Left ventricle myocardium superior (tissue), 1 donor: Measurements from ENCODE around the gene DOCK9. TPM values are rescaled to one million over a fixed set of nuclear protein-coding genes. Genes with fewer than 3 reads are reported as not detected.

Experiments
- ATAC-seq: fragments of 200-7000 bp; cut with Tn5 transposase; one replicate; pipeline ENCODE4 v1.9.1; 2020; ENCODE audit warnings: mild to moderate bottlenecking, moderate library complexity
- DNase-seq: peaks from one replicate; pipeline ENCODE4 v3.0.0-alpha.2; 2020
- intact Hi-C: fragments of 100-400 bp; cut with micrococcal nuclease; formaldehyde crosslinking; loops from one replicate; pipeline ENCODE4 v1.11.0; 2022
- total RNA-seq: library from RNA; stranded (reverse); fragmentation: NEBNext Ultra II Directional; extraction: Animal tissue kit (Norgen Biotek cat#: 25700); gene quantifications from one replicate; pipeline ENCODE4 v1.2.1, GENCODE V29; 2021
- donor health status: DM: no; HTN: yes; CAD: no; lungs with severe emphysema.

DOCK9 gene
- total RNA-seq, 1 donor from 2014 or later, result 39.6 TPM

DNA sequence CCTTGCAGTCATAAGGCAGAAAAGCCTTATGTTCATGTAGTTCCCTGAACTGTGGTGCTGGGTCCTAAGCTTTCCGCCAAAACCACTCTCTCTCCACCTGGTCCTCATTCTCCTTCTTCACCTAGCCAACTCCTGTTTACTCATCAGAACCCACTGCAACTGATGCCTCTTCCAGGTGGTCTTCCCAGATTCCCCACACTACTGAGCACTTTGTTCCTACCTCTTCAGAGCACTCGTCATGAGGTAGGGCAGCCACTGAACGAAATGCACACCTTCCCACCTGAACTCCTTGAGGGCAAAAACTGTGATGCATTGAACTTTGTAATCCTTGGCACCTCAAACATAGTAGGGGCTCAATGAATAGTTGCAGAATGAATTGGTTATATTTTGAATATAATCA lies 100.4 kb downstream of the DOCK9 start:
- DNase-seq (no peak), ATAC-seq (no peak)
- intact Hi-C loops, result no loop called here

DNA sequence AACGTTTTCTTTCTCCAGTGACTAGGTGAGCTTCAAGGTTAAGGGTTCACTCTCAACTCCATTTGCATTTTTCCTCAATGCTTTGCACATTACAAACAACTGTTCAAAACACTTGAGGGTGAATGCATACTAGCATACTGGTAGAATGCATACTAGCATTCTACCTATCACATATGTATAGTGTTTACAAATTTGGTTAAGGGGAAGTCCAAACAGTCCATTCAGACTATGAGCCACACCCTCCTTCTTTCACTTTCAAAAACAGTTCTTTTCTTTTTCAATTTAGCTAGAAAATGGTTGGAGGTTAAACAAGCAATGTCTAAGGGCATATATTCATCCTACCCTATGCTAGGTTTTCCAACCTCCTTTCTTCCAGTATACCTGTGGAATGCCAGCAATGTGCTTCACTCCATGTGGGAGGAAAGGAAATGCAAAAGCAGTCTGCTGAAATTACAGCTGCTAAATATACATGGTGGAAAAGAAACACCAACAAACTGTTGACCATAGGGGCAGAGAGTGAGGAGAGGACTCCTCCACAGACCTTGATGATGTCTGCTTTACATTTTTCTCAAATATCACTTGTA lies 102.6 kb downstream of the DOCK9 start:
- no peak for ATAC-seq
- intact Hi-C loops, result no loop called here
- DNase-seq, result no peak

DNA sequence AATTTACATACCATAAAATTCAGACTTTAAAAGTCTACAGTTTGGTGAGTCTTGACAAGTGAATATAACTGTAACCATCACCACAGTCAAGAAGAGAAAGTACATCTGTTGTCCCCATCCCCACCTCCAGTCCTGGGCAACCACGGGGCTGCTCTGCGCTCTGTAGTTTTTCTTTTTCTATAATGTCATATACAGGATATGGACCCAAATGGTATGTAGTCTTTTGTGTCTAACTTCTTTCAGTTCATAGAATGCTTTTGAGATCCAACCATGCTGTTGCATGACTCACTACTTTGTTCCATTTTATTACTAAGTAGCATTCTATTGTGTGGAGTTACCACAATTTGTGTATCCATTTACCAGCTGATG lies 103.9 kb downstream of the DOCK9 start:
- intact Hi-C loops, result no loop called here
- DNase-seq (no peak), ATAC-seq (no peak)

DNA sequence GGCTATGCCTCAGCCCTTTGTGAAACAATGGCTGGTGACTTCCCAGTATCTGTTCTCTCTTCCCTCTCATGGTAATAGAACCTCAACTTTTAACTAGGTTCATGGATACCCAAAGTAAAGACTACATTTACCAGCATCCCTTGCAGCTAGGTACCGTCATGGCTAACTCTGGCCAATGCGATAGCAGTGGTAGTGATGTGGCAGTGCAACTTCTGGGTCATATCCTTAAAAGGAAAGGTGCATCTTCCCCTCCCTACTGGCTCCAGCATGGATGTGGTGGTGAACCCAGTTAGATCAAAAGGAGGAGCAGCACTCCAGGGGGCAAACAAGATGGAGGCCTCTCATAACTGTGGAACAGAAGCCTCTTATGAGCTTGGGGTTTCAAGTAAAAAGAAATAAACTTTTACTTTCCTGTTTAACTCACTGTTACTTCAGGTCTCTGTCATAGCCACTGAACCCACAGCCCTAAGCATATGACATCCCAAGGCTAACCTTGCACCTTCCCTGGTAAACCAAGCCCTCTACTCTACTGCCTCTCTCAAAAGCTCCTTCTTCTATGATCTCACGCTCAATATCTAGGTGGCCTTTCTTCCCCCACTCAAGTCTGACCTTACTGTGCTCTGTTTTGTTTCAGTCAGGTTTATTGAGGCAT lies 104.4 kb downstream of the DOCK9 start:
- ATAC-seq (no peak), DNase-seq (no peak)
- intact Hi-C loops, result no loop called here

DNA sequence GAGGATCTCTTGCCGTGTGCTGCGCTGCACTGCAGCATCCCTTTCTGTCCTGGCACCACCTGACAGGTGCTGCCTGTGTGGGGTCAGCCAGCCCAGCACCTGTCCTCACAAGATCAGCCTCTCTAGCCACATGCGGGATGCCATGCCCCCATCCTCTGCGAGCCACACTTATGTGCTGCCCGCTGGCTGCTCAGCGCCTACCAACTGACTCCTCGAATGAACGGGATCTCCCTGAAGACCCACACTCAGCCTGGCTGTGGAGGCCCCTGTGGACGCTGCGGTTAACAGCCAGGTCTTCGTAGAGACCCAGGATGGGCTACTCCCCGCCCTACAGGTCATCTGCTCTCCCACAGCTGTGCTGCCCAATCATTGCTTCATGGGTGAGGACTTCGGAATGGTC lies 106.1 kb downstream of the DOCK9 start:
- intact Hi-C loops, result no loop called here
- ATAC-seq (no peak), DNase-seq (no peak)

DNA sequence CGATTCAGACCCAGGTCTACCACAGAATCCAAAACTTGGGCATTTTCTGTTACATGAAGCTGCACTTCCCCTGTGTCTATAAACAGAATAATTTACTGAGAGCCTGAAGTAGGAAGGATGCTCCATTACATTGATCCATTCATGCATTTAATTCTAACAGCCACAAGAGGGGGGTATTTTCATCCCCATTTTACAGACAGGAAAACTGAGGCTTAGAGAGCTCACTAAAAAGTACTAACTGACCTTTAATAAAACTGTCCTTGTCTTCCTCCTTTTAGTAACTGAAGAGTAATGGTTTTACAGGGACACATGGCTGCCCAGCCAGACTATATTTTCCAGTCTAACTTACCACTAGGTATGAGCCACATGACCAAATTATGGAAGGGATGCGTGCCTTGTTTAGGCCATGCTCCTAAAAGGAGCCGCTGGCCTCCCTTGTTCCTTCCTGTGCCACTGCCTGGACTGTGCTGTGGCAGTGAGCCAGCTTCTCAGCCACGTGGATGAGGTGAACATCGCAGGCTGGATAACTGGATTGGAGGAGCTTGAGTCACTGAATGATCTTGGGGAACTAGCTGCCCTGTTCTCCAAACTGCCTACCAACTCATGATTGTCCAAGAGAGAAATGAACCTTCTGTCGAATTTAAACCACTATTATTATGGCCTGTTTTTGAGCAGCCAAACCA lies 108.3 kb downstream of the DOCK9 start:
- intact Hi-C loops, result no loop called here
- DNase-seq (peak; percentile 54), ATAC-seq (peak; percentile 61)

DNA sequence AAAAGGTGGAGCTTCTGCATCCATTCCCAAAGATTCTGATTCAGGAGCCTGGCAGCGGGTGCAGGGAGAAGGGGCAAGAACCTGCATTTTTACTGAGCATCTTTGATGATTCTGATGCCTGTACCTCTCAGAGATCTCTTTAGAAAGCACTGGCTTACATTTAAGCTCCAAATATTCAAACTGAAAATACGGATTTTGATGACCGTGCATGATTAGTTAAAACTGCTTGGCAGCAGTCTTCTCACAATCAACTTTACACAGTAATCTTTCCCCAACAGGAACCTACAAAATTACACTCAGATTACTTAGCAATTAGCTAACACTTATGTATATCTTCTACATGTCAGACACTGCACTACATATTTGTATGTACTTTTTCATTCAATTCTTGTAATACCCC lies 108.9 kb downstream of the DOCK9 start:
- no peak for DNase-seq
- intact Hi-C loops, result no loop called here
- ATAC-seq, result no peak

DNA sequence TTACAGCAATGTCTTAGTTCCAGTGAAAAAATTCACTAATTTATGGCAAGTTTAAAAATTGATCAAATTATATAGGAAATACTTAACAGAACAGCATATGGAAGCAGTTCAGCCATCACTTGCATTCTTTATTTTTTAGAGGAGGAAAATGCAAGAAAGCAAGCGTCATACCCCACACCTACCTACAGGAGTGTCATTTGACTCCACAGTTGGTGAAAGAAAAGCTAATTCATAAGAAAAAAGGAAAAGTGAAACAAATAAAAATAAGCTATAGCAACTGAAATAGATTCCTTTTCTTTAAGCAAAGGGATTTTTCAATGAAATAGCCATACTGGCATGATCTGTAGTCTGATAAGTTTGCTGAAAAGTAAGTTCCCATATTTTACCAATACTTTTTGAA lies 111.0 kb downstream of the DOCK9 start:
- intact Hi-C loops, result no loop called here
- ATAC-seq (no peak), DNase-seq (no peak)

DNA sequence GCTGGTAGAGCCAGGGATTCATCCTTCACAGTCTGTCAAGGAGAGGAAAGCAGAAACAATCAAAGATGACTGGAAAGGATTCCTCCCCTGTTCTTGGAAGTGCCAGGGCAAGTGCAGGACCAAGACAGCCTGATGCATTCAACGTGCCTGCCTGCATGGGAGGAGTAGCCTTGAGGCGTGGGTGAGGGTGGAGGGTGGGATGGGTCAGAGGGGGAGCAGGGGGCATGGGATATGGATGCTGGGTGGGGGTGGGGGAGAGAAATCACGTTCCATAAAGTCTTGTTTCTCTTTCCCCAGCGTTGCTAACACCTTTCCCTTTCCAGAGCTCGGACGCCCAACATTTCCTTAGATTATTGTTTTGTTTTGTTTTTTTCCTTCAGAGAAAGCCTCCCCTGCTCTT lies 117.4 kb downstream of the DOCK9 start:
- ATAC-seq, result no peak
- intact Hi-C loops, result no loop called here
- DNase-seq, result no peak

DNA sequence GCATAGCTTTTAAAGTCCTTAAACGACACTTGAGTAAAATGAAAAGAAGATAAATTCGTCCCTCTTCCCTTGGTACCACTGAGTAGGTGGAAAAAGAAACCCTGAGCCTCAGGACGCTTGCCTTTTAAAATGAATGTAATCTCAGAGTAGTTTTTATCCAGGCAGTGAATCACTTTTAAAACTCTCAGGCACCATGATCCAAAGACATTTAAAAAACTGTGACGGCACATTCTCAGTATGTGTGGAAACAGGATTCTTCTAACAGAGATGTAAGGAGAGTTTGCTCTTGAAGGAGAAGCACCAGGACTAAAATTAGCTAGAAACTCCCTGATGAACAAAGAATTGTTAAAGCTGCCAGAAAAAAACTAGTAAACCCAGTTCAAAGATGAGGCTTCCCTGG lies 119.7 kb downstream of the DOCK9 start:
- no peak for DNase-seq
- intact Hi-C loops, result no loop called here
- no peak for ATAC-seq

DNA sequence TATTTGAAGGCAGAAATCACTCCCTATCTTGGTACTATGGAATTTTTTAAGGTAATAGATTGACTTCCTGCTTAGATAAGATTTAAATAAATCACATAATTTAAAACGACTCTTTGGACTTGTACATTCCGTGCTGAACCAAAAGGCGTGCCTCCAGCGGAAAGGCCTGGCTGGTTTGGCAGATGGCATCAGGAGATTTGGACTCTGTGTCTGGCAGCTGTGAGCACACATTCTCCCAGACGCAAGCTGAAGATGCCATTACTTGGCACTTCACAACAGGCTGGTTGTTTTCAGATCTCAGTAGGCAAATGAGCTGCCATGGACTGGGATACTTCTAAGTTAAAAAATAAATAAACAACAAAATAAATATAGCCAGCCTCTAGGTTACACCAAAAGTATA lies 120.9 kb downstream of the DOCK9 start:
- no peak for ATAC-seq
- DNase-seq, result no peak
- intact Hi-C loops, result no loop called here

DNA sequence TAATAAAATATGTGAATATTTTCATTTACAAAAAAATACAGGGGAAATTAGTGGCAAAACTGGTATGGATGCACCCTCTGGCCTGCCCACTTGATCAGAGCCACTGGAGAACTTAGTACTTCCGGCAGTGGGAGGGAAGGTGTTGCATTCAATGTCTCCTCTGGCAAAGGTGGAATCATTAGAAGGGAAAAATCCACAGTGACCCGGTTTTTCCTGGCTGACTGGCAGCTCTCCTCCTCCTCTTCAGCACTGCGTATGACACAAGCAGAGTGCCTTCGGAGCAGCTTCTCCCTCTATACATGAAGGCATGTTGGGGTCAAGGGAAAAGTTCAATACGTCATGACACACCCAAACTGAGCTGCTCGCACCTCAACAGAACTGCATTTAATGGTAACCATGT lies 123.4 kb downstream of the DOCK9 start:
- no peak for ATAC-seq
- intact Hi-C loops, result no loop called here
- DNase-seq, result no peak

DNA sequence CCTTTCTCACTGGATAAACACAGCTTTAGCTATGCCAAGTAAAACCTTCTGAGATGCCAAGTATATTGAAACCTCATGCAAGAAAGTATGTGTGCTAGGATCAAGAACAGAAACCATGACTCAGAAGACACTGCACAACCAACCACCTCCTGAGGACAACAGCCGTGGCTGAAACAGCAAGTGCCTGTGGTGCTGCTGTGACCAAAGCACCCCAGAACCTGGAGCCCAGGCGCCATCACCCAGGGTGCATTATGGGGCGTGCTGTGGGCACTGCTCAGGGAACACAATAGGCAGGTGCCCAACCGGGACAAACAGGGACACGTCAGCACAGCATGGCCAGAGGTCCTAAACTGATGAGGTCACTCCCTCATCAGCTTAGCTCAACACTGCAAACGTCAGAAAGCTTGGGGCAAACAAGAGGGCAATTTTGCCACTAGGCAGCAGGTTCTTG lies 124.1 kb downstream of the DOCK9 start:
- DNase-seq (no peak), ATAC-seq (no peak)
- intact Hi-C loops, result no loop called here

DNA sequence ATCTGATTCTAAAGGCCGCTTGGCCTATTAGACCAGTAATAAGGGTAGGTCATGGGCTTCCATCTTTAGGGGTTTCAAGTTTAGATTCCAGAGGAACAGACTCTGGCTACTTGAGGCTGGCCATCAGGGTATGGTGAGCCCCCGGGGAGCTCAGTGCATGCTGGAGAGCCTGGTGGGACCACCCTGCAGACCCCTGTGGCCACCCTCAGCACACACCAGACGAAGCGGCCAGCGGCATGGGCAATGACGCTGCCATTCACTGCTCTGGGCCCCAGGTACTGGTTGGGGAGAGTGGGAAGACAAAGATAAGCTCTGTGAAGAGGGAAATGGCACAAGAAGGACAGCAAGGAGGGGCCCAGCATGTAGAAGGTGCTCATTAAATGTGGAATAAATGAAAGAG lies 126.6 kb downstream of the DOCK9 start:
- intact Hi-C loops, result no loop called here
- ATAC-seq (no peak), DNase-seq (no peak)

DNA sequence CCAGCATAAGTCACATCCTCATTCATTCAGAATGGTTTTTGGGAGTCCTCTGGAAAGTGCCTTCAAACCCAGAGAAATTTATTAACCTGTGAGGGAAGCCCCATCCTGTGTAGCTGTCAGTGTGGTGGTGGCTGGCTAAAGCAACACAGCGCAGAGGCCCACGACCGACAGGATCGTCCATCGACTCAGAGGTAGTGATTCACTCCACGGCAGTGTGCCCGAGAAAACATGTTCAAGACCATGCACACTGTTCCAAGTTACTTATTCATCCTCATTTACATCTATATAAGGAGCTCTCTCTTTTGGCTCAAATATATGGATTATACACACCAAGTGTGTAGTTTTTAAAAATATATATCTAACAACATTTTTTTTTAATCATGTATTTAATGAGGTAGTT lies 129.1 kb downstream of the DOCK9 start:
- DNase-seq (no peak), ATAC-seq (no peak)
- intact Hi-C loops, result no loop called here

DNA sequence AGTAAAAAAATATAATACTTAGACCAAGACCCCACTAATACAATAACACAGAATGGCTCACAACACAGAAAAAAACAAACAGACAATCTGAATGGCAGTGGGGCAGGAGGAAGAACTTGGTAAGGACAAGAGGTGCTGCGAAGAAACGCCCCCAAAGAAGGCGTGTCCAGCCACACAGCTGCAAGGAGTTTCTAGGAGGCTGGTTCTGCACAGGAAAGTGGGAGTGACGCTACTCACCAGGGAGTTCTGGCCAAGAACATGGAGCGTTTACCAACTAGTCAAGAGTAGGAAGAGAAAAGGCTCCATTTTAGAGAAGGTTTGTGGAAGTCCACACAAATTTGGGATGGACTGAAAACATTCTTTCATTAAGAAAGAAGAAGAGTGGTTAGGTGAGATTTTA lies 130.1 kb downstream of the DOCK9 start:
- intact Hi-C loops, result no loop called here
- DNase-seq, result no peak
- ATAC-seq, result peak; percentile 54

DNA sequence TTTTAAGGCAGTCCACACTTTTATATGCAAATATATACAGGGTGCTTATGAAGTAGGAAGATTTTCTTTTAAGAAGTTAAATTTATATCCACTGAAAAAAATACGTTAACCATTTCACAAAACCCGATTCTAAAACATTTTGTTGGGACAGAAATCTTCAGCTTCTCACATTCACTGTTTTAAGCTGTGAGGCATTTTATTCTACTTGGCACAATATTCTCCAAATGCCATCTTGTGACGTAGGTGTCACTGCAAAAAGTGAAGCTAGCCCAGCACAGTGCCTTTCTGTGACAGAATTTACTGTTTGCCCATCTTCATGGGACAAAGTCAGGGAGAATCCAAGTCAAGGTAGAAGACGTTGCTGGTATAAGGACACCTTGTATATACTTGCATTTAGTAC lies 130.9 kb downstream of the DOCK9 start:
- ATAC-seq (no peak), DNase-seq (no peak)
- intact Hi-C loops, result no loop called here

DNA sequence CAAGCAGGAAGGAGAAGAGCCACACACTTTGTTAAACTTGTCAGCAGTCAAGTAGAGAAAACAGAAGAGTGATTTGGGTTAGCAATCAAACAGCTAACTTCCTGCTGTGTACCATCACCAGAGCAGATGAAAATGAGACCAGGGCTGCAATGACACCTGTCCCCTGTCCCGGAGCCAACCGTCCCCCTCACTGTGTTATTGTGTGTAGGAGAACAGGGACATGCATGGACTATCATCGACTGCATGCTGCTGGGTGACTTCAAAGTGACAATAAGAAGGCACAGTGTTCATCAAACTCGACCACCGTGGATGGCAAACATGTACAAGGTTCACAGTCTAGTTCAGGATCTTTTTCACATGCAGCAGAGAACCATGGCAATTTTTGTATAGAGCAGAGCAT lies 131.3 kb downstream of the DOCK9 start:
- DNase-seq (no peak), ATAC-seq (no peak)
- intact Hi-C loops, result no loop called here

DNA sequence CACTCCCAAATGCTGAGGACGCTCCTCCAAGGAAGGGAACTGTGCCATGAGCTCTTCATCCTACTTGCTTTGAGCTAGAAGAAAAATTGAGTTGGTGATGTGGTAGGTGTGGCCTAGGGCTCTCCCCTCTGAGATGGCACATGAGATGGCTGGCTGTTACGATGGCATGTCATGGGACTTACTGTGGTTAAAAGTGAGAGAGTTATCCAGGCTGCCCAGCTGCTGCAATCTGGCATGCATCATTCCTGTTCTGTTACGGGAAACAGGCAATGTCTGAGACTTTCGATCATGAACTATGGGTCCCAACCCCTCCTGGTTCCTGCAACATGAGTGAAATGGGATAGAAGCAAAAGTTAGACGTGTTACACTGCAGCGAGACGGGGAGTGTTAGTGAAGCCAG lies 132.1 kb downstream of the DOCK9 start:
- DNase-seq (no peak), ATAC-seq (no peak)
- intact Hi-C loops, result no loop called here

DNA sequence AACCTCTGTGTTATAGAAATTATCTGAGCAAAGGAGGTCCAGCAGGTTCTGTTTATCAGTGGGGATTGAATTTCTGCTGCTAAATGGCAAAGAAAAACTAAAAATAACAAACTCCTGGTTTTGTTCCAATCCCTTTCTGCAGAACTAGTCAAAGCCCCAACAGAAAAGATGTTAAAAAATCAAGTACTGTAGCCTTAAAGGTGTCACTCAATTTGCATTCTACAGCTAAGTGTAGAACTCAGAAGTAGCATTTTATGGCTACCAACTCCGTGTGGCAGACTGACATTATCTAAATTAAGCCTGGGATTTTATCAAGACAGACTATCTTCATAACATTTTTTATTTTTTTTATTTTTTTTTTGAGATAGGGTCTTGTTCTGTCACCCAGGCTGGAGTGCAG lies 133.8 kb downstream of the DOCK9 start:
- no peak for ATAC-seq
- intact Hi-C loops, result loop anchor here (5.0 kb wide), 1 partner anchor 188 kb away; no protein-coding TSS in a partner anchor

DNA sequence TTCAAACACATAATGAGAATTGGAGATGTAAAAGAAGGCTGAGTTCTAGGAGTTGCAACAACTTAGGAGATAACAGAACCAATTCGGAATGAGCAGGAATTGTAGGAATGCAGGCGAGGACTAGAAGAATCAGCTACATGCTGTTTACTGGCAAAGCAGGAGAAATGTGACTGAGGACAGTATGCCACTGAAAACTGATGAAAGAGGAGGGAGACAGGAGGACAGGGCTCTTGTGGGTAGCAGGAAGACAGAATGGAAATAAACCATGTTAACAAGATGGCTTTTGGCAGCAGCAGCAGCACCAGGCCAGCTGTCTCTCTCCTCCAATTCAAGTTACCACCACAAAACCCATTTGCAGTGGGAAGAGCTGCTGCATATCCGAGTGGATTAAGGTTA lies 134.4 kb downstream of the DOCK9 start:
- DNase-seq (no peak), ATAC-seq (no peak)
- intact Hi-C loops, result loop anchor here (5.0 kb wide), 1 partner anchor 189 kb away; no protein-coding TSS in a partner anchor

More for the DNA sequence above, 133.8 kb downstream of the DOCK9 start:
- no peak for DNase-seq
